ENCODE data around the gene ATAD1. TPM values are rescaled to one million over a fixed set of nuclear protein-coding genes. Genes with fewer than 3 reads are reported as not detected.

ATAD1 gene
- total and polyA plus RNA-seq, 9 of the 15 experiments (the other 6 are each of a cell fraction or from before 2014, with no cell fraction given): 11.3 to 33.8 (median 27.3) TPM

DNA sequence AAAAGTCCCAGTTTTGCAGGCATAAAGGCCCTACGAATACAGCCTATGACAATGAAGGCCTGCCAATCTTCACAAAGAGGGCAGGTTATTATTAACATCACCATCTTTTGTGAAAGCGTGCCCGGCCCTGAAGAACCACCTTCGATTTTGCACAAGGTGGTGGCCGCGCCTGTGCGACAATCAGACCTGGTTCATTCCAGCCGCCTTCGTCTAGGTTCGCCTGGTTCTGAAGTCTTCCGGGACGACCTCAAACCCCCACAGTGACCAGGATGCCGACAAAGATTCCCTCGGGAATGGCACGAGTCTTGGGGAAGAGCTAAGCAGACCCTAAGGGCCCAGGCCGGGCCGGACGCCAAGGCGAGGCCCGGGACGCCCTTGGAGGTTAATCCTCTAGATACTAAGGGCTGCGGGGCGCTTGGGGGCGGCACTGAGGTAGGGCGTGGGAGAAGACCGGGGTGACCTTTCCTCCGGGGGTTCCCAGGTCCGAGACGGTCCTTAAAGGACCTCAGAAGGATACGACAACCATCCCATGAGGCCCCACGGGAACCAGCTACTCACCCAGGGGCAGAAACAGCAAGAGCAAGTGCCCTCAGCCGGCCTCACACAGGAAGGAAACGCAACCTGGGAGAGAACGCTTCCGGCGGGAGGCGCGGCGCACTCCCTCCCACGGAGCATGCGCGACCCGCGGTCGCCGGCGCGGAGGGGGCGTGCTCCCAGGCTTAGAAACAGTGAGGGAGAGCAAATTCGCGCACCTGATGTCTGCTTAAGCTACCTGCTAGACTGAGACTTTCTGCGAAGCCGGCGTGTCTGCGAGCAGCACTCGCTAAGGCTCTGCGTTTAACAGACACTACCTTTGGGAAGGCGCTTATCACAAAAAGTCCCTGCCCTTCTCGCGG lies at the start of gene ATAD1 (continued):
- TF ChIP-seq THRA (IDR thresholded peaks at IDR 0.05): peak; percentile 56; the same call in 1 of the 2 replicates
- 0 out of 2 replicates have a peak, but pooled peaks have one; percentile 16 for TF ChIP-seq RNF2 (IDR thresholded peaks at IDR 0.05)
- no peak for TF ChIP-seq HDAC1 (IDR thresholded peaks at IDR 0.05)
- TF ChIP-seq NRF1 (conservative IDR thresholded peaks at IDR 0.05 in 1 of 2, IDR thresholded peaks at IDR 0.05 in 1 of 2): peak; percentile 96
- TF ChIP-seq CXXC5 (CRISPR knock-in tag; IDR thresholded peaks at IDR 0.05): peak; percentile 53
- TF ChIP-seq POLR2A (conservative IDR thresholded peaks at IDR 0.05): peak; percentile 88
- peak in 1 of 2 experiments; percentile 19; a peak in 3 of 4 replicates for TF ChIP-seq MAZ (CRISPR knock-in tag; conservative IDR thresholded peaks at IDR 0.05 in 1 of 2, IDR thresholded peaks at IDR 0.05 in 1 of 2)
- TF ChIP-seq C11orf30 (IDR thresholded peaks at IDR 0.05; ENCODE audit: low read depth): peak; percentile 41; the same call in 1 of the 2 replicates
- TF ChIP-seq, protein P1, sequence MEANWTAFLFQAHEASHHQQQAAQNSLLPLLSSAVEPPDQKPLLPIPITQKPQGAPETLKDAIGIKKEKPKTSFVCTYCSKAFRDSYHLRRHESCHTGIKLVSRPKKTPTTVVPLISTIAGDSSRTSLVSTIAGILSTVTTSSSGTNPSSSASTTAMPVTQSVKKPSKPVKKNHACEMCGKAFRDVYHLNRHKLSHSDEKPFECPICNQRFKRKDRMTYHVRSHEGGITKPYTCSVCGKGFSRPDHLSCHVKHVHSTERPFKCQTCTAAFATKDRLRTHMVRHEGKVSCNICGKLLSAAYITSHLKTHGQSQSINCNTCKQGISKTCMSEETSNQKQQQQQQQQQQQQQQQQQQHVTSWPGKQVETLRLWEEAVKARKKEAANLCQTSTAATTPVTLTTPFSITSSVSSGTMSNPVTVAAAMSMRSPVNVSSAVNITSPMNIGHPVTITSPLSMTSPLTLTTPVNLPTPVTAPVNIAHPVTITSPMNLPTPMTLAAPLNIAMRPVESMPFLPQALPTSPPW (CRISPR knock-in tag; IDR thresholded peaks at IDR 0.05): peak; percentile 49
- TF ChIP-seq ATF7 (IDR thresholded peaks at IDR 0.05): peak; percentile 16; the same call in 1 of the 2 replicates
- TF ChIP-seq GABPB1 (CRISPR knock-in tag; IDR thresholded peaks at IDR 0.05): peak; percentile 71
- TF ChIP-seq CREM (IDR thresholded peaks at IDR 0.05; ENCODE audit: low read depth): peak; percentile 57
- 0 out of 2 replicates have a peak, but pooled peaks have one; percentile 33 for TF ChIP-seq ZNF197 (CRISPR knock-in tag; IDR thresholded peaks at IDR 0.05; ENCODE audit: low read depth)
- TF ChIP-seq TAF7 (tag; IDR thresholded peaks at IDR 0.05): peak; percentile 49; the same call in 1 of the 2 replicates
- peak; percentile 93 for TF ChIP-seq ZFX (CRISPR knock-in tag; IDR thresholded peaks at IDR 0.05)
- peak; percentile 59 for TF ChIP-seq MEIS2 (IDR thresholded peaks at IDR 0.05; ENCODE audit: partially characterized antibody)
- TF ChIP-seq PURB (CRISPR knock-in tag; IDR thresholded peaks at IDR 0.05; ENCODE audit: low read depth): no peak
- TF ChIP-seq DNMT1 (IDR thresholded peaks at IDR 0.05): no peak
- TF ChIP-seq HMGN3 (IDR thresholded peaks at IDR 0.05; ENCODE audit: borderline replicate concordance, extremely low read depth, insufficient read length, low read depth, low read length): peak; percentile 71
- no peak for TF ChIP-seq RERE (CRISPR knock-in tag; IDR thresholded peaks at IDR 0.05; ENCODE audit: borderline replicate concordance)
